Measurements from ENCODE around the gene TMEM184C.

The TMEM184C gene

GRCh38 chr4:147635348-147635747, 18.2 kb downstream of the TMEM184C start:
- Histone ChIP-seq H4K20me1 (peaks cover 0 to 12% (median 0%) of the 10 kb centered on the region in 11 experiments; a peak in 5 of 22 replicates), H3K4me2 (no peak overlapping the region), H3K27me3 (no peaks in the 10 kb centered on the region), H3K9ac (no peak overlapping the region), H3K9me3 (replicated peaks in 1 of 11) (peaks cover 0 to 8% (median 0%) of the 10 kb centered on the region in 11 experiments; a peak in 6 of 22 replicates), H3K27ac (no peak overlapping the region), H3K4me3 (no peak overlapping the region), H3K36me3 (peaks cover 72 to 98% (median 90%) of the 10 kb centered on the region in 11 experiments), H3K4me1 (no peaks in the 10 kb centered on the region)
- no peak for TF ChIP-seq Cebpa-rat (IDR thresholded peaks at IDR 0.05)

DNA sequence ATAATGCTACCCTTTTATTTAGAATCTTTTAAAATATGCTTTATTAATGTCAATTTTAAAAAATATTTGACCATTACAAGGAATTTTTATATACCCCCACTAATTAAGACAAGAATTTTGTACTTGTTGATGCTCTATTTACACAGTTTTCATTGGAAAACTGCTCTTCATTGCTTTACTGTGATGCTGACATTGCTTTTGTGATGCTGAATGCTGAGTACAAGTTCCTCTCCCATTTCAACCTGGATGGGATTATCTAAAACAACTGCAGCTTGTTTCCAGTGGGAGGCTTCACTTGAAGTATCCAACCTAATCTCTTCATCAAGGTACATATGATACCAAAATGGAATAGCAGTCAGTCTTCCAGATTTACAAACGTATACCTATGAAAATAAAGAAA, 21.2 kb downstream of the TMEM184C start:
- Histone ChIP-seq H3K4me3 (no peak overlapping the region), H3K36me3 (peaks cover 74 to 98% (median 91%) of the 10 kb centered on the region in 11 experiments), H3K4me1 (no peaks in the 10 kb centered on the region), H4K20me1 (peaks cover 0 to 11% (median 4%) of the 10 kb centered on the region in 11 experiments; a peak in 6 of 22 replicates), H3K9ac (no peak overlapping the region), H3K4me2 (no peak overlapping the region), H3K27me3 (no peaks in the 10 kb centered on the region), H3K9me3 (replicated peaks in 1 of 11) (peaks cover 0 to 8% (median 0%) of the 10 kb centered on the region in 11 experiments; a peak in 6 of 22 replicates), H3K27ac (no peak overlapping the region)
- TF ChIP-seq Cebpa-rat (IDR thresholded peaks at IDR 0.05): no peak

- no peaks in the 10 kb centered on the region for H3K4me1 ChIP-seq
- H3K9me3 ChIP-seq (replicated peaks in 1 of 11): peaks cover 0 to 8% (median 0%) of the 10 kb centered on the region in 11 experiments; a peak in 6 of 22 replicates
- no peak overlapping the region for H3K9ac ChIP-seq
- H3K36me3 ChIP-seq: peaks cover 74 to 98% (median 85%) of the 10 kb centered on the region in 11 experiments
- no peak for TF ChIP-seq Cebpa-rat (IDR thresholded peaks at IDR 0.05)
- no peak overlapping the region for H3K27ac ChIP-seq
- peaks cover 0 to 15% (median 5%) of the 10 kb centered on the region in 11 experiments; a peak in 8 of 22 replicates for H4K20me1 ChIP-seq
- H3K4me2 ChIP-seq: no peak overlapping the region
- H3K4me3 ChIP-seq: no peak overlapping the region
- H3K27me3 ChIP-seq: no peaks in the 10 kb centered on the region
Observed at GRCh38 chr4:147638942-147639341, 21.7 kb downstream of the TMEM184C start.

DNA sequence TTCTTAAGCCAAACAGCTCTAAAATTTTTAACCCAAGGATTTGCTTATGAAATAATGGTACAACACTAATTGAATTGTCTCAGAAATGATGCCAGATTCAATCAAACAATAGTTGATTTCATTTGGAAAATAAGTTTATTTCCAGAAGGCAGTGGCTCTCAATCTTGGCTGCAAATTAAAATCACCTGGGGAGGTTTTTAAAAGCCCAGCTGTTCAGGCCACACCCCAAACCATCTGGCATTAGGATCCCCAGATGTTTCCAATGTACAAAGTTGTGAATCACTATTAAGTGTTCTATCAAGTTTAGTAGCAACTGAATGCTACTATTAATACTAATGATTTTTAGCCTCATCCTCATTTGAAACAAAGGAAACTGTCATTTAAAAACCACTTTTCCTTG, 22.2 kb downstream of the TMEM184C start:
- no peak for TF ChIP-seq Cebpa-rat (IDR thresholded peaks at IDR 0.05)
- Histone ChIP-seq H3K4me2 (no peak overlapping the region), H3K4me3 (no peak overlapping the region), H3K36me3 (peaks cover 72 to 96% (median 83%) of the 10 kb centered on the region in 11 experiments), H3K27ac (no peak overlapping the region), H4K20me1 (peaks cover 0 to 17% (median 5%) of the 10 kb centered on the region in 11 experiments; a peak in 8 of 22 replicates), H3K9ac (no peak overlapping the region), H3K27me3 (no peaks in the 10 kb centered on the region), H3K4me1 (no peaks in the 10 kb centered on the region), H3K9me3 (replicated peaks in 1 of 11) (peaks cover 0 to 8% (median 0%) of the 10 kb centered on the region in 11 experiments; a peak in 6 of 22 replicates)

GRCh38 chr4:147640331-147640730, 23.1 kb downstream of the TMEM184C start:
- Histone ChIP-seq H3K9me3 (replicated peaks in 1 of 11) (peaks cover 0 to 8% (median 0%) of the 10 kb centered on the region in 11 experiments; a peak in 6 of 22 replicates), H3K4me1 (no peaks in the 10 kb centered on the region), H3K4me2 (no peak overlapping the region), H3K9ac (no peak overlapping the region), H3K4me3 (no peak overlapping the region), H3K27me3 (no peaks in the 10 kb centered on the region), H3K36me3 (peaks cover 64 to 90% (median 78%) of the 10 kb centered on the region in 11 experiments), H4K20me1 (peaks cover 0 to 17% (median 5%) of the 10 kb centered on the region in 11 experiments; a peak in 9 of 22 replicates), H3K27ac (no peak overlapping the region)
- TF ChIP-seq Cebpa-rat (IDR thresholded peaks at IDR 0.05): no peak

- peaks cover 45 to 75% (median 60%) of the 10 kb centered on the region in 11 experiments for H3K36me3 ChIP-seq
- no peak overlapping the region for H3K4me3 ChIP-seq
- peaks cover 0 to 11% (median 3%) of the 10 kb centered on the region in 11 experiments; a peak in 8 of 22 replicates for H3K9me3 ChIP-seq (replicated peaks in 1 of 11)
- peaks cover 0 to 17% (median 5%) of the 10 kb centered on the region in 11 experiments; a peak in 8 of 22 replicates for H4K20me1 ChIP-seq
- no peaks in the 10 kb centered on the region for H3K27me3 ChIP-seq
- H3K27ac ChIP-seq: no peak overlapping the region
- no peak for TF ChIP-seq Cebpa-rat (IDR thresholded peaks at IDR 0.05)
- H3K4me2 ChIP-seq: no peak overlapping the region
- no peak overlapping the region for H3K9ac ChIP-seq
- H3K4me1 ChIP-seq: no peaks in the 10 kb centered on the region
Observed at GRCh38 chr4:147643616-147644015, 26.4 kb downstream of the TMEM184C start.

DNA sequence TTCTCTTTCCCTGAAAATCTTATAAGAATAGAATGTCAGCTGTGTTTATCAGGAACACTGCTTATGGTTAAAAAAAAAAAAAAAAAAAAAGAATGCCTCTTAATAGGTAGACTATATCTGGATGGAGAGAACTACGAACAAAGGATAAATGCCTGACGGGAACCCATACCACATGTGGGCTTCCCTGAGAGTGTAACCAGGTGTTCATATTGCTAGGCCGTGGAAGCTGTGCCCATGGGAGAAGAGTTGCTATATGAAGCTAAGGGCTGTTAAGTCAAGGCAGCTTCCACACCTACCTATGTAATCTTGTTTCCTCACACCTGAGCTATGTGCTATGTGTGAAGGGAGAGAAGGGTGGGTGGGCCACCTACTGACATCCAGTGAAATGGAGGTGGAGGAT, 27.3 kb downstream of the TMEM184C start:
- H3K9me3 ChIP-seq (replicated peaks in 1 of 11): peaks cover 0 to 11% (median 3%) of the 10 kb centered on the region in 11 experiments; a peak in 8 of 22 replicates
- H3K9ac ChIP-seq: no peak overlapping the region
- no peak overlapping the region for H3K4me2 ChIP-seq
- H3K4me1 ChIP-seq: no peaks in the 10 kb centered on the region
- H3K4me3 ChIP-seq: no peak overlapping the region
- H3K36me3 ChIP-seq: peaks cover 47 to 76% (median 62%) of the 10 kb centered on the region in 11 experiments
- H3K27me3 ChIP-seq: no peaks in the 10 kb centered on the region
- H4K20me1 ChIP-seq: peaks cover 0 to 15% (median 5%) of the 10 kb centered on the region in 11 experiments; a peak in 9 of 22 replicates
- TF ChIP-seq Cebpa-rat (IDR thresholded peaks at IDR 0.05): no peak
- no peak overlapping the region for H3K27ac ChIP-seq

GRCh38 chr4:147645099-147645498, 27.9 kb downstream of the TMEM184C start:
- Histone ChIP-seq H3K9ac (no peak overlapping the region), H3K27ac (no peak overlapping the region), H3K27me3 (no peaks in the 10 kb centered on the region), H3K4me3 (no peak overlapping the region), H3K4me2 (no peak overlapping the region), H4K20me1 (peaks cover 0 to 15% (median 0%) of the 10 kb centered on the region in 11 experiments; a peak in 8 of 22 replicates), H3K9me3 (replicated peaks in 1 of 11) (peaks cover 0 to 11% (median 3%) of the 10 kb centered on the region in 11 experiments; a peak in 8 of 22 replicates), H3K4me1 (no peaks in the 10 kb centered on the region), H3K36me3 (peaks cover 51 to 77% (median 63%) of the 10 kb centered on the region in 11 experiments)
- no peak for TF ChIP-seq Cebpa-rat (IDR thresholded peaks at IDR 0.05)

DNA sequence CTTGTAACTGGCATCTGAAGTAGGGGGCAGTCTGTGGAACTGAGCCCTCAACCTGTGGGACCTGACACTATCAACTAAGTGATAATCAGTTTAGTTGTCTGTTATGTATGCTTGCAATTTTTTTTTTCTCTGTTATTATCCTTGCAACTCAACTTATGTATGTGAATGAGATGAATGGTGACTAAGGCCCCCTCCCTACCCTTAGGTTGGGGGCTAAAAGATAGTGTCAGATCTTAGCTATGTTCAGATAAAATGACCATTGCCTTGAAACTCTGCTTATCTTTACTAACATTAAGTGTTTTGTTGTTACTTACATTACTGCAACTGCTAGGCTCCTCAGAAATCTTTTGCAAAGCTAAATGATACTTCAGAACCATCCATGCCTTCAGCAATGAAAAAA, 31.5 kb downstream of the TMEM184C start:
- Histone ChIP-seq H3K4me2 (no peak overlapping the region), H3K9me3 (replicated peaks in 1 of 11) (peaks cover 0 to 11% (median 3%) of the 10 kb centered on the region in 11 experiments; a peak in 8 of 22 replicates), H3K9ac (no peak overlapping the region), H4K20me1 (peaks cover 0 to 13% (median 0%) of the 10 kb centered on the region in 11 experiments; a peak in 6 of 22 replicates), H3K27ac (no peak overlapping the region), H3K4me3 (no peak overlapping the region), H3K36me3 (peaks cover 29 to 68% (median 51%) of the 10 kb centered on the region in 11 experiments), H3K27me3 (no peaks in the 10 kb centered on the region), H3K4me1 (no peaks in the 10 kb centered on the region)
- TF ChIP-seq Cebpa-rat (IDR thresholded peaks at IDR 0.05): no peak
